H9 (cell line): Measurements from ENCODE around the gene ITIH2. TPM values are rescaled to one million over a fixed set of nuclear protein-coding genes. Genes with fewer than 3 reads are reported as not detected.

Experiments
- DNase-seq: peaks from one replicate; pipeline ENCODE4 v3.0.0-alpha.2; 2017
- H2AFZ ChIP-seq: one replicate; pipeline ENCODE4 v1.6.1; 2013; ENCODE audit warnings: mild to moderate bottlenecking, low read length, control low read depth, moderate library complexity
- H2AK5ac ChIP-seq: 2 replicates; pipeline ENCODE4 v1.6.1; 2013; ENCODE audit warnings: low read length, control low read depth, mixed read lengths; ENCODE audit not compliant: insufficient read length
- H2BK120ac ChIP-seq: one replicate; pipeline ENCODE4 v1.6.1; 2013; ENCODE audit warnings: low read depth, mild to moderate bottlenecking, low read length, control low read depth, inconsistent platforms; ENCODE audit not compliant: poor library complexity, severe bottlenecking
- H2BK12ac ChIP-seq: 2 replicates; pipeline ENCODE4 v1.6.1; 2013; ENCODE audit warnings: low read length, control low read depth, mixed read lengths, low read depth; ENCODE audit not compliant: insufficient read length
- H2BK15ac ChIP-seq: 2 replicates; pipeline ENCODE4 v1.6.1; 2013; ENCODE audit warnings: low read depth, low read length, control low read depth
- H2BK20ac ChIP-seq: one replicate; pipeline ENCODE4 v1.6.1; 2013; ENCODE audit warnings: low read depth, mild to moderate bottlenecking, low read length, control low read depth, inconsistent platforms; ENCODE audit not compliant: poor library complexity, severe bottlenecking
- H2BK5ac ChIP-seq: 2 replicates; pipeline ENCODE4 v1.6.1; 2013; ENCODE audit warnings: low read length, control low read depth, mixed read lengths; ENCODE audit not compliant: insufficient read length
- H3K14ac ChIP-seq: 2 replicates; pipeline ENCODE4 v1.6.1; 2013; ENCODE audit warnings: low read length, control low read depth; ENCODE audit not compliant: insufficient read depth
- H3K18ac ChIP-seq: 2 replicates; pipeline ENCODE4 v1.6.1; 2013; ENCODE audit warnings: low read depth, mild to moderate bottlenecking, mixed read lengths, low read length, control low read depth; ENCODE audit not compliant: insufficient read length
- H3K23ac ChIP-seq: 2 replicates; pipeline ENCODE4 v1.6.1; 2013; ENCODE audit warnings: low read length, control low read depth, mixed read lengths, low read depth; ENCODE audit not compliant: insufficient read length
- H3K23me2 ChIP-seq: 2 replicates; pipeline ENCODE4 v1.6.1; 2013; ENCODE audit warnings: low read depth, mild to moderate bottlenecking, mixed read lengths, low read length, control low read depth; ENCODE audit not compliant: insufficient read length, poor library complexity, severe bottlenecking
- H3K27ac ChIP-seq: 2 replicates; pipeline ENCODE4 v1.5.1; 2013; ENCODE audit warnings: low read length, control low read depth, mixed read lengths, low read depth; ENCODE audit not compliant: insufficient read length
- H3K27me3 ChIP-seq: 2 replicates; pipeline ENCODE4 v1.6.1; 2013; ENCODE audit warnings: low read length, control low read depth, inconsistent platforms; ENCODE audit not compliant: insufficient read depth
- H3K4ac ChIP-seq: 2 replicates; pipeline ENCODE4 v1.6.1; 2013; ENCODE audit warnings: low read depth, mild to moderate bottlenecking, control low read depth, inconsistent platforms, low read length, moderate library complexity
- H3K4me1 ChIP-seq: 2 replicates; pipeline ENCODE4 v1.6.1; 2013; ENCODE audit warnings: low read length, control low read depth, inconsistent platforms; ENCODE audit not compliant: insufficient read depth
- H3K4me2 ChIP-seq: 2 replicates; pipeline ENCODE4 v1.6.1; 2013; ENCODE audit warnings: low read length, control low read depth, mixed read lengths; ENCODE audit not compliant: insufficient read length, insufficient read depth
- H3K56ac ChIP-seq: 2 replicates; pipeline ENCODE4 v1.6.1; 2013; ENCODE audit warnings: low read depth, mild to moderate bottlenecking, mixed read lengths, low read length, control low read depth; ENCODE audit not compliant: insufficient read length
- H3K79me1 ChIP-seq: 2 replicates; pipeline ENCODE4 v1.6.1; 2013; ENCODE audit warnings: low read depth, mild to moderate bottlenecking, moderate library complexity, low read length, control low read depth, inconsistent platforms; ENCODE audit not compliant: insufficient read depth, poor library complexity, severe bottlenecking
- H3K79me2 ChIP-seq: 2 replicates; pipeline ENCODE4 v1.6.1; 2013; ENCODE audit warnings: low read length, control low read depth, inconsistent platforms; ENCODE audit not compliant: insufficient read depth
- H3K9ac ChIP-seq: 2 replicates; pipeline ENCODE4 v1.6.1; 2013; ENCODE audit warnings: low read length, control low read depth, mixed read lengths; ENCODE audit not compliant: insufficient read length; ENCODE audit errors: extremely low read depth
- H3K9me3 ChIP-seq: one replicate; pipeline ENCODE4 v1.6.1; 2013; ENCODE audit warnings: low read depth, low read length, inconsistent platforms; ENCODE audit not compliant: control insufficient read depth
- H3T11ph ChIP-seq: one replicate; pipeline ENCODE4 v1.6.1; 2013; ENCODE audit warnings: mild to moderate bottlenecking, low read length, control low read depth, inconsistent platforms
- H4K20me1 ChIP-seq: one replicate; pipeline ENCODE4 v1.6.1; 2013; ENCODE audit not compliant: control insufficient read depth, insufficient read length, insufficient read depth
- H4K5ac ChIP-seq: 2 replicates; pipeline ENCODE4 v1.6.1; 2013; ENCODE audit warnings: low read depth, mild to moderate bottlenecking, mixed read lengths, low read length, control low read depth; ENCODE audit not compliant: insufficient read length
- H4K8ac ChIP-seq: replicated peaks from 2 replicates; pipeline ENCODE4 v1.6.1; 2013; ENCODE audit warnings: low read length, control low read depth, mixed read lengths, low read depth; ENCODE audit not compliant: insufficient read length
- H4K91ac ChIP-seq: 2 replicates; pipeline ENCODE4 v1.6.1; 2013; ENCODE audit warnings: low read depth, mild to moderate bottlenecking, moderate library complexity, mixed read lengths, low read length, control low read depth; ENCODE audit not compliant: insufficient read length
- H3K27ac Mint-ChIP-seq, 3 experiments: 2 replicates in 2 of 3; 3 replicates in 1 of 3; pipeline ENCODE4 v1.8.0; 2020 to 2021; ENCODE audit warnings: mixed read lengths in 3 of 3, mild to moderate bottlenecking in 1 of 3, moderate library complexity in 1 of 3
- H3K27me3 Mint-ChIP-seq: 2 replicates; pipeline ENCODE4 v1.8.0; 2021; ENCODE audit warnings: low read depth, mild to moderate bottlenecking, moderate library complexity, mixed read lengths
- H3K36me3 Mint-ChIP-seq, 3 experiments: 2 replicates in 2 of 3; 3 replicates in 1 of 3; pipeline ENCODE4 v1.8.0; 2020 to 2021; ENCODE audit warnings: low read depth in 3 of 3, mixed read lengths in 3 of 3; ENCODE audit not compliant: insufficient read depth in 1 of 3
- H3K4me1 Mint-ChIP-seq, 2 experiments: 2 replicates each; pipeline ENCODE4 v1.8.0; 2020; ENCODE audit warnings: mixed read lengths in 2 of 2
- H3K4me3 Mint-ChIP-seq, 2 experiments: 2 replicates in 1 of 2; 3 replicates in 1 of 2; pipeline ENCODE4 v1.8.0; 2020 to 2021; ENCODE audit warnings: mild to moderate bottlenecking in 2 of 2, mixed read lengths in 2 of 2, moderate library complexity in 1 of 2
- H3K9me3 Mint-ChIP-seq, 2 experiments: 2 replicates in 1 of 2; 3 replicates in 1 of 2; pipeline ENCODE4 v1.8.0; 2020; ENCODE audit warnings: mild to moderate bottlenecking in 2 of 2, mixed read lengths in 2 of 2, moderate library complexity in 1 of 2
- CTCF ChIP-seq: fragments of 200-600 bp; sonication (generic); conservative IDR thresholded peaks from 3 replicates; pipeline ENCODE4 v1.8.0; 2021; ENCODE audit warnings: antibody characterized with exemption, mild to moderate bottlenecking
- WGBS: extraction: QIAGEN DNeasy Blood & Tissue Kit; methylation state at CpG from one replicate; pipeline ENCODE4 v1.1.7; 2013; ENCODE audit warnings: missing lambda C conversion rate, low lambda C conversion rate, mixed read lengths; ENCODE audit not compliant: insufficient read length; ENCODE audit errors: extremely low coverage; 5-methylcytosine and 5-hydroxymethylcytosine counted together
- total RNA-seq: library from RNA; stranded (reverse); gene quantifications from 2 replicates; pipeline ENCODE4 v1.2.1, GENCODE V29; 2021

ITIH2 gene
- total RNA-seq, 1 experiment from 2014 or later, result not detected

GRCh38 chr10:7794251-7795026 is 91.3 kb downstream of the ITIH2 start:
- Histone ChIP-seq H2BK20ac (no peak overlapping the region), H4K8ac (no peak overlapping the region), H3K4me2 (no peak overlapping the region), H3K56ac (no peak overlapping the region), H3K9me3 (no peaks in the 10 kb centered on the region), H3K79me2 (peaks cover 24% of the 10 kb centered on the region), H3K27me3 (no peaks in the 10 kb centered on the region), H3K23ac (no peak overlapping the region), H2BK15ac (no peak overlapping the region), H3K4me1 (no peaks in the 10 kb centered on the region), H2BK12ac (no peak overlapping the region), H3K79me1 (no peaks in the 10 kb centered on the region), H3K18ac (no peak overlapping the region), H4K91ac (no peak overlapping the region), H4K5ac (no peak overlapping the region), H3K23me2 (no peaks in the 10 kb centered on the region), H3K14ac (no peak overlapping the region), H2BK120ac (no peak overlapping the region), H3K4ac (no peak overlapping the region), H2BK5ac (no peak overlapping the region), H4K20me1 (no peaks in the 10 kb centered on the region), H3T11ph (no peak overlapping the region), H2AK5ac (no peak overlapping the region), H3K27ac (no peak overlapping the region), H2AFZ (no peak overlapping the region), H3K9ac (no peak overlapping the region)
- no CpG with 5 or more reads among the region's 4 CpGs for WGBS
- no peaks in the 10 kb centered on the region for H3K9me3 Mint-ChIP-seq
- no peak overlapping the region for H3K4me3 Mint-ChIP-seq
- peaks cover 4 to 5% of the 10 kb centered on the region in 2 experiments for H3K4me1 Mint-ChIP-seq
- DNase-seq, result no peak
- TF ChIP-seq CTCF, result no peak
- peaks cover 20 to 48% (median 40%) of the 10 kb centered on the region in 3 experiments; a peak in 6 of 7 replicates for H3K36me3 Mint-ChIP-seq
- H3K27me3 Mint-ChIP-seq, result no peaks in the 10 kb centered on the region
- H3K27ac Mint-ChIP-seq, result peak overlapping the region in 1 of 3 experiments; percentile 65; a peak in 2 of 7 replicates
